Astrocyte of the spinal cord (primary cell): Measurements from ENCODE around the gene PREX1.

Experiments used
- DNase-seq: peaks from one replicate; pipeline ENCODE4 v3.0.0; 2011; ENCODE audit warnings: low read depth, low spot score
- H3K4me3 ChIP-seq: 2 replicates; pipeline ENCODE4 v1.5.1; 2011; ENCODE audit warnings: low read depth, mild to moderate bottlenecking, low read length, moderate library complexity
- CTCF ChIP-seq: IDR thresholded peaks from 2 replicates; pipeline ENCODE4 v1.5.1; 2012; ENCODE audit warnings: low read depth, mild to moderate bottlenecking, low read length, inconsistent platforms
- in situ Hi-C: cut with HindIII; loops from 2 replicates; pipeline ENCODE4 v1.10.0; 2017; ENCODE audit warnings: low sequenced_read_pairs

The PREX1 gene

DNA sequence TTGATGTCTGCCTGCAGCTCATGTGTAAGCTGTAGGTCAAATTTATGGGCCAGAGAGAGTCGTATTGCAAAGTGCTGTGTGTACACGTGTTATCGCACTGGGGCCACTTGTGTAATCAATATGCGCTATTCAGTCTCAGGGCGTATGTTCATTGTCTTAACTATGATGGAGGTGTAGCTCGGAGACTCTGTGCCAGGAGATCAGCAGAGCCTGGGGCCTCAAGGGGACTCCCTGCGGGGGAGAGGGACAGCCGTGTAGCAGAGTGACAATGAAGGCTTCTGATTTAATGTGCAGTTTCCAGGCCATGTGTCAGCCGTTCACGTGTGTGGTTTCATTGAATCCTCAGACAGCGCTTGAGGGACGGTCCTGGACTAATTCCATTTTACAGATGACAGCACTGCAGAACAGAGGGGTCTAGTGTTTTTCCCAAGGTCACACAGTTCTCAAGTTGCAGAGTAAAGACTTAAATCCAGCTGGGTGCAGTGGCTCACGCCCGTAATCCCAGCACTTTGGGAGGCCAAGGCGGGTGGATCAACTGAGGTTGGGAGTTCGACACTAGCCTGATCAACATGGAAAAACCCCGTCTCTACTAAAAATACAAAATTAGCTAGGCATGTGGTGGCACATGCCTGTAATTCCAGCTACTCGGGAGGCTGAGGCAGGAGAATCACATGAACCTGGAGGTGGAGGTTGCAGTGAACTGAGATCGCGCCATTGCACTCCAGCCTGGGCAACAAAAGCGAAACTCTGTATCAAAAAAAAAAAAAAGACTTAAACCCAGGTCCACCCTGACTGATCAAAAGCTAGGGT, 242.5 kb downstream of the PREX1 start:
- no peak for TF ChIP-seq CTCF
- in situ Hi-C loops, result no loop called here
- DNase-seq, result no peak
- no peak overlapping the region for H3K4me3 ChIP-seq

- in situ Hi-C loops, result no loop called here
- no peak overlapping the region for H3K4me3 ChIP-seq
- no peak for DNase-seq
- no peak for TF ChIP-seq CTCF
Observed at GRCh38 chr20:48584391-48585060, 243.3 kb downstream of the PREX1 start.

DNA sequence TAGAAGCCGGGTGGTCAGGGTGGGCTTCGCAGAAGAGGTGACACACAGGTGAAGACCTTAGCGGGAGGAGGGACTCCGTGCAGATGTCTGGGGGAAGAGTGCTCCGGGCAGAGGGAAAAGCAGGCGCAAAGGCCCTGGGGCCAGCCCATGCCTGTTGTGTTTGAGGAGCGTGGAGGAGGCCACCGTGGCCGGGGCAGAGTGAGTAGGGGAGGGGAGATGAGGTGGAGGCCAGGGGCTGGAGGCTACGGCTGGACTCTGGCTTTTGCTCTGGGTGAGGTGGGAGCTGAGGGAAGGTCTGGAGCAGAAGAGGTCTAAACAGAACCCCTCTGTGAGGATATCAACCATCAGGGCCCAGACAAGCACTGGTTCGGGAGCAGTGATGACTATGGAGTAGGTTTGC, 244.0 kb downstream of the PREX1 start:
- H3K4me3 ChIP-seq, result no peak overlapping the region
- in situ Hi-C loops, result no loop called here
- TF ChIP-seq CTCF, result no peak
- DNase-seq, result no peak

DNA sequence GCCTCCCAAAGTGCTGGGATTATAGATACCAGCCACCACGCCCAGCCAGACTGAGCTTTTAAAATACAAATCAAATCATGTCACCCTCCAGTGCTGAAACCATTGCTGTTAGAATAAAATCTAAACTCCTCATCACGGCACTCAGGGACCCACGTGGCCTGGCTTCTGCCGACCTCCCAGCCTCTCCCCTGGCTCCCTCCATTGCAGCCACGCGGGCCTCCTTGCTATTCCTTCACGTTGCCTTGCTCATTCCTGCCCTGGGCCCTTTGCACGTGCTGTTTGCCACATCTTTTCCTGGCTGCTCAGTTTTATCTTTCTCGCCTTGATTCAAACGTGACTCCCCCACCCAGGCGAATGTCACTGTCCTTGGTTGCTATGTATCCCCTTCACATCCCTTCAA, 244.6 kb downstream of the PREX1 start:
- in situ Hi-C loops, result no loop called here
- no peak for DNase-seq
- no peak for TF ChIP-seq CTCF
- H3K4me3 ChIP-seq, result no peak overlapping the region

DNA sequence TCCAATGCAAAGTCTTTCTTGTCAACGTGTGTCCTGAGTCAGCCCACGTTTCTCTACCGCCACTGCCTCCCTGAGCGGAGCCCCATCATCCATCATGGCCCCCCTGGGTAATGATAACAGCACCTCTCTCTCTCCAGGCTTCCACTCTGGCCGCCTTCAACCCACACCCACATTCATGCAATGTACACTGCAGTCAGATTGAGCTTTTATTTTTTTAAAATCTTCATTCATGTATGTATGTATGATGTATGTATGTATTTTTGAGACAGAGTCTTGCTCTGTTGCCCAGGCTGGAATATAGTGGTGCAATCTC, 245.2 kb downstream of the PREX1 start:
- no peak for DNase-seq
- in situ Hi-C loops, result no loop called here
- H3K4me3 ChIP-seq, result no peak overlapping the region
- TF ChIP-seq CTCF, result no peak

- TF ChIP-seq CTCF, result no peak
- no peak overlapping the region for H3K4me3 ChIP-seq
- in situ Hi-C loops, result no loop called here
- DNase-seq, result no peak
Observed at GRCh38 chr20:48581167-48581566, 246.6 kb downstream of the PREX1 start.
